K562 (cell line): ENCODE results near the gene FBXO48.

Experiments used
- HMG20B ChIP-seq: fragments of 250-450 bp; sonication (Bioruptor Pico); IDR thresholded peaks from 2 replicates; pipeline ENCODE4 v1.5.0; 2021; ENCODE audit warnings: mild to moderate bottlenecking
- KLF1 ChIP-seq: fragments of 450-650 bp; IDR thresholded peaks from 2 replicates; pipeline ENCODE4 v1.6.1; 2016; ENCODE audit warnings: missing genetic modification characterization, missing compliant biosample characterization
- POLR2A ChIP-seq: fragments of 450-650 bp; conservative IDR thresholded peaks from 2 replicates; pipeline ENCODE4 v1.6.1; 2016
- RBM25 ChIP-seq: fragments of 200-400 bp; formaldehyde crosslinking; IDR thresholded peaks from 2 replicates; pipeline ENCODE4 v1.6.1; 2018; ENCODE audit warnings: low read length, low read depth, moderate library complexity; ENCODE audit not compliant: severe bottlenecking
- TF ChIP-seq, protein P1 (sequence below), 3 experiments: IDR thresholded peaks in 2 of 3; conservative IDR thresholded peaks in 1 of 3; 2 replicates each; pipeline ENCODE4 v1.5.1; 2011 to 2012; ENCODE audit warnings: low read length in 3 of 3, mild to moderate bottlenecking in 3 of 3, control low read depth in 2 of 3, improper control_type of control experiment in 1 of 3, inconsistent platforms in 1 of 3, low read depth in 1 of 3, mixed read lengths in 1 of 3, moderate library complexity in 1 of 3; ENCODE audit not compliant: insufficient read depth in 2 of 3

DNA sequence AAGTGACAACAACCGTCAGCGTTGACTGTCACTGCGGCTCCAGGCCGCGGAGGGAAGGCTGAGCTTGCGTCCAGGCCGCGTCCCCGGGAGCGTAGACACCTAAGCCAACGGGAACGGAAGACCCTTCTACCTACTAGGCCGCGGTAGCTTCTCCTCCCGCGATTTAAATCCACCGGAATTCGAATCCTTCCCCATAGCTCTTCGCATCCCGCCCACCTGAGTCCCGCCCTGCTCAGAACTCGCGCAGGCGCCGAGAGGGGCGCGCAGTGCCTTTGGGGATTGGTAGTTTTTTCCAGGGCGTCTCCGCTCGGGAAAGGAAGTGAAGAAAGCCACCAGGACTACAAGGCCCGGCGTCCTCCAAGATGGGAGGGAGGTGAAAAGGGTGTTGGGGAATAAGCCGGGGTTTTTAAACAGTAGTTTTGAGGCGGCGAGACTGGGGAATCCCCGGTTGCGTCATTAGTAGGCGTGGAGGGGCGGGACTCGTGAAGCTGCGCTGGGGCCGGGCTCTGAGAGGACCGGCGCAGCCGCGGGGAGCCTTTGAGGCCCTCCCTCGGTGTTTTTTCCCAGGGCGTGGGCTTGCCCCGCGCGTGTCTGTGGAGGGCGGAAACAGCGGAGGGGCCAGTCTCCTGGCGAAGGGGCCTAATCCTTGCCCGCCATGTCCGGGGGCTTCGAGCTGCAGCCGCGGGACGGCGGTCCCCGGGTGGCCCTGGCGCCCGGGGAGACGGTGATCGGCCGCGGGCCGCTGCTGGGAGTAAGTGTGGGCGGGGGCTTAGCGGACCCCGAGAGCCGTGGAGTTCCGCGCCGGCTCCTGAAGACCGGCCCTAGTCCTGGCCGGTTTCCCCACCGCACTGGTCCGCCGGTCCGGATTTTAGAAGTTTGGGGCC is at the start of gene FBXO48, which contains the start of gene APLF:
- TF ChIP-seq HMG20B (no peak), RBM25 (no peak), POLR2A (peak; percentile 79), KLF1 (tag) (no peak)
- TF ChIP-seq, protein P1, sequence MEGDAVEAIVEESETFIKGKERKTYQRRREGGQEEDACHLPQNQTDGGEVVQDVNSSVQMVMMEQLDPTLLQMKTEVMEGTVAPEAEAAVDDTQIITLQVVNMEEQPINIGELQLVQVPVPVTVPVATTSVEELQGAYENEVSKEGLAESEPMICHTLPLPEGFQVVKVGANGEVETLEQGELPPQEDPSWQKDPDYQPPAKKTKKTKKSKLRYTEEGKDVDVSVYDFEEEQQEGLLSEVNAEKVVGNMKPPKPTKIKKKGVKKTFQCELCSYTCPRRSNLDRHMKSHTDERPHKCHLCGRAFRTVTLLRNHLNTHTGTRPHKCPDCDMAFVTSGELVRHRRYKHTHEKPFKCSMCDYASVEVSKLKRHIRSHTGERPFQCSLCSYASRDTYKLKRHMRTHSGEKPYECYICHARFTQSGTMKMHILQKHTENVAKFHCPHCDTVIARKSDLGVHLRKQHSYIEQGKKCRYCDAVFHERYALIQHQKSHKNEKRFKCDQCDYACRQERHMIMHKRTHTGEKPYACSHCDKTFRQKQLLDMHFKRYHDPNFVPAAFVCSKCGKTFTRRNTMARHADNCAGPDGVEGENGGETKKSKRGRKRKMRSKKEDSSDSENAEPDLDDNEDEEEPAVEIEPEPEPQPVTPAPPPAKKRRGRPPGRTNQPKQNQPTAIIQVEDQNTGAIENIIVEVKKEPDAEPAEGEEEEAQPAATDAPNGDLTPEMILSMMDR (IDR thresholded peaks at IDR 0.05 in 2 of 3, conservative IDR thresholded peaks at IDR 0.05 in 1 of 3; ENCODE audit: insufficient read depth in 2 of 3, low read depth in 1 of 3, low read length in 3 of 3) = no peak
